HEK293T (cell line): Measurements from ENCODE around the gene SYNE2.
"Not testable (repeated sequence)": the region's sequence is repeated elsewhere in the genome, so short reads cannot be mapped to it uniquely, and the experiment has no call there.

Experiments
- CTCF ChIA-PET: fragments of 350-600 bp; formaldehyde crosslinking; extraction: SDS; loops from one replicate; lab custom pipeline; 2021; ENCODE audit warnings: antibody characterized with exemption, inconsistent platforms; lab: Yijun Ruan, JAX
- POLR2A ChIA-PET: fragments of 350-600 bp; formaldehyde crosslinking; extraction: SDS; loops from one replicate; lab custom pipeline; 2020; ENCODE audit warnings: antibody characterized with exemption, inconsistent platforms; lab: Yijun Ruan, JAX
- DNase-seq: peaks from one replicate; pipeline ENCODE4 v3.0.0; 2012; ENCODE audit warnings: mixed read lengths; ENCODE audit errors: extremely low spot score
- ARNT ChIP-seq: fragments of 450-650 bp; IDR thresholded peaks from 2 replicates; pipeline ENCODE4 v1.6.1; 2017; ENCODE audit warnings: mild to moderate bottlenecking
- BHLHE40 ChIP-seq: fragments of 450-650 bp; IDR thresholded peaks from 2 replicates; pipeline ENCODE4 v1.6.1; 2016; ENCODE audit warnings: mild to moderate bottlenecking, moderate library complexity, borderline replicate concordance
- CTBP1 ChIP-seq: fragments of 450-650 bp; IDR thresholded peaks from 2 replicates; pipeline ENCODE4 v1.6.1; 2016; ENCODE audit warnings: borderline replicate concordance
- ELF4 ChIP-seq: fragments of 450-650 bp; IDR thresholded peaks from 2 replicates; pipeline ENCODE4 v1.6.1; 2017; ENCODE audit warnings: antibody characterized with exemption
- FOXA1 ChIP-seq: fragments of 450-650 bp; IDR thresholded peaks from 2 replicates; pipeline ENCODE4 v1.6.1; 2016; ENCODE audit warnings: mild to moderate bottlenecking
- FOXK2 ChIP-seq: fragments of 450-650 bp; IDR thresholded peaks from 2 replicates; pipeline ENCODE4 v1.6.1; 2016; ENCODE audit warnings: mild to moderate bottlenecking
- FOXM1 ChIP-seq: fragments of 450-650 bp; IDR thresholded peaks from 2 replicates; pipeline ENCODE4 v1.6.1; 2017; ENCODE audit warnings: mild to moderate bottlenecking, borderline replicate concordance
- HDGF ChIP-seq: fragments of 450-650 bp; IDR thresholded peaks from 2 replicates; pipeline ENCODE4 v1.6.1; 2017; ENCODE audit warnings: antibody characterized with exemption, borderline replicate concordance
- L3MBTL2 ChIP-seq: fragments of 450-650 bp; conservative IDR thresholded peaks from 2 replicates; pipeline ENCODE4 v1.6.1; 2016; ENCODE audit warnings: mild to moderate bottlenecking
- LEF1 ChIP-seq: fragments of 450-650 bp; IDR thresholded peaks from 2 replicates; pipeline ENCODE4 v1.6.1; 2017; ENCODE audit warnings: mild to moderate bottlenecking, borderline replicate concordance
- NFRKB ChIP-seq: fragments of 450-650 bp; IDR thresholded peaks from 2 replicates; pipeline ENCODE4 v1.6.1; 2016; ENCODE audit warnings: mild to moderate bottlenecking, moderate library complexity
- PKNOX1 ChIP-seq: fragments of 450-650 bp; IDR thresholded peaks from 2 replicates; pipeline ENCODE4 v1.6.1; 2016
- SP1 ChIP-seq: fragments of 450-650 bp; IDR thresholded peaks from 2 replicates; pipeline ENCODE4 v1.6.1; 2017
- SUZ12 ChIP-seq: fragments of 450-650 bp; IDR thresholded peaks from 2 replicates; pipeline ENCODE4 v1.6.1; 2016; ENCODE audit warnings: mild to moderate bottlenecking
- TARDBP ChIP-seq: fragments of 450-650 bp; IDR thresholded peaks from 2 replicates; pipeline ENCODE4 v1.6.1; 2016
- ZNF384 ChIP-seq: fragments of 450-650 bp; IDR thresholded peaks from 2 replicates; pipeline ENCODE4 v1.6.1; 2016

The SYNE2 gene

DNA sequence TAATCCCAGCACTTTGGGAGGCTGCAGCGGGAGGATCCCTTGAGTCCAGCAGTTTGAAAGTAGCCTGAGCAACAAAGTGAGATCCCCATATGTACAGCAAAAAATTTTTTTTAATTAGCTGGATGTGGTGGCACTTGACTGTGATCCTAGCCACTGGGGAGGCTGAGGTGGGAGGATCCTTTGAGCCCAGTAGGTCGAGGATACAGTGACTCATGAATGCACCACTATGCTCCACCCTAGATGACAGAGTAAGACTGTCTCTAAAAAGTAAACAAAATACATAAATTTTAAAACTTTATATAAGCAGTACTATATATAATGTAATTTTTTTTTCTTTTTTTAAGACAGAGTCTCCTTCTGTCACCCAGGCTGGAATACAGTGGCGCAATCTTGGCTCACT lies 326.0 kb downstream of the SYNE2 start:
- TF ChIP-seq SP1 (no peak), FOXA1 (no peak), LEF1 (no peak), L3MBTL2 (no peak), PKNOX1 (no peak), FOXM1 (no peak)
- no peak for DNase-seq
- CTCF ChIA-PET = no interaction called here
- POLR2A ChIA-PET = no interaction called here

DNA sequence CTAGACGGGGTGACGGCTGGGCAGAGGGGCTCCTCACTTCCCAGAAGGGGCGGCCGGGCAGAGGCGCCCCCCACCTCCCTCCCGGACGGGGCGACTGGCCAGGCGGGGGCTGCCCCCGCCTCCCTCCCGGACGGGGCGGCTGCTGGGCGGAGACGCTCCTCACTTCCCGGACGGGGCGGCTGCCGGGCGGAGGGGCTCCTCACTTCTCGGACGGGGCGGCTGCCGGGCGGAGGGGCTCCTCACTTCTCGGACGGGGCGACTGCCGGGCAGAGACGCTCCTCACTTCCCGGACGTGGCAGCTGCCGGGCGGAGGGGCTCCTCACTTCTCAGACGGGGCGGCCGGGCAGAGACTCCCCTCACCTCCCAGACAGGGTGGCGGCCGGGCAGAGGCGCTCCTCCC lies 330.1 kb downstream of the SYNE2 start:
- DNase-seq, CTCF ChIA-PET, POLR2A ChIA-PET: not testable (repeated sequence)

GRCh38 chr14:64184103-64184729 lies 331.4 kb downstream of the SYNE2 start:
- ChIA-PET CTCF (no interaction called here), POLR2A (interaction anchor here (0.7 kb wide), 1 partner anchor 13 kb away, joined by 3 read pairs; no protein-coding TSS in a partner anchor)
- TF ChIP-seq FOXA1 (no peak), CTBP1 (no peak), LEF1 (no peak), FOXM1 (no peak), SUZ12 (no peak), ELF4 (no peak), L3MBTL2 (no peak), SP1 (no peak), BHLHE40 (no peak), HDGF (no peak), NFRKB (no peak), ARNT (no peak), TARDBP (no peak)
- DNase-seq = no peak

- no peak for DNase-seq
- CTCF ChIA-PET = no interaction called here
- POLR2A ChIA-PET = no interaction called here
- no peak for TF ChIP-seq SP1
- TF ChIP-seq FOXM1 = no peak
- TF ChIP-seq HDGF = no peak
- no peak for TF ChIP-seq L3MBTL2
- TF ChIP-seq NFRKB = no peak
Measured at GRCh38 chr14:64185184-64185583, 332.4 kb downstream of the SYNE2 start.

DNA sequence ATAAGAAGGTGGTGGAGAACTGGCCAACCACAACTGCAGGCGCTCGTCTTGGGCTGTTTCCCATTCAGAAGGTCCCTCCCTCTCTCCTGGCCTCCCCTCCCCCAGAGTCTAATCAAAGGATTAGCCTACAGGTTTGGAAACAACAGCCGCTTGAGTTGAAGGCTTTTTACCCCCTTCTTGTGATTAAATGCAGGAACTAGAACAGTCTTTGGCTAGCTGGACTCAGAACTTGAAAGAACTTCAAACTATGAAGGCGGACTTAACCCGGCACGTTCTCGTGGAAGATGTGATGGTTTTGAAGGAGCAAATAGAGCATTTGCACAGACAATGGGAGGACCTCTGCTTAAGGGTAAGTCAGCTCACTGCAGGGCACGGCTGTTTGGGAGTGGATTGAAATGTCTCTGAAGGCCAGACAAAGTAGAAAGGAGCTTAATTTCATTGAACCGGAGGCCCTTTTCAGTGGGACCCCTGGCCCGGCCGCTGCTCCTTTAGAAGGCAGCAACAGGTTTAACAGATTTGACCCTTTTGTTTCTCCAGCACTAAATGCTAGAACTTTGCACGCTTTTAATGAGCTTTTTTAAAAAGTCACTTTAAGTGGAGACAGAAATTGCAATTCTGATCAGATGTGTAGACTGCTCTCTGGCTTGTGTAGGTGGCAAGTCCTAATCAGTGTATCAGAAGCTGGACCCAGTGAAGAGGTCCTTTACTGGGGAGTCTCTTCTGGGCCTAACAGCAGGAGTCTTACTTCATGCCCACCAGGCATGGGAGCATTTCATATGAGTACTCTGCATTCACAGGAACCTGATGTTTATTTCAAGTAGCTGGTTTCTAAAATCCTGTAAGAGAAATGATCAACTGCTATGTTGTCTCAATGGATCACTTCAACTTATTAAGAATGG lies 333.7 kb downstream of the SYNE2 start:
- TF ChIP-seq PKNOX1 (no peak), FOXM1 (no peak), ARNT (no peak), ELF4 (no peak), TARDBP (no peak), ZNF384 (no peak), NFRKB (no peak), FOXK2 (no peak), SP1 (no peak), CTBP1 (no peak), BHLHE40 (no peak)
- CTCF ChIA-PET = interaction anchor here (0.6 kb wide), 1 partner anchor 50 kb away, joined by 4 read pairs; no protein-coding TSS in a partner anchor
- no peak for DNase-seq
- POLR2A ChIA-PET = no interaction called here

DNA sequence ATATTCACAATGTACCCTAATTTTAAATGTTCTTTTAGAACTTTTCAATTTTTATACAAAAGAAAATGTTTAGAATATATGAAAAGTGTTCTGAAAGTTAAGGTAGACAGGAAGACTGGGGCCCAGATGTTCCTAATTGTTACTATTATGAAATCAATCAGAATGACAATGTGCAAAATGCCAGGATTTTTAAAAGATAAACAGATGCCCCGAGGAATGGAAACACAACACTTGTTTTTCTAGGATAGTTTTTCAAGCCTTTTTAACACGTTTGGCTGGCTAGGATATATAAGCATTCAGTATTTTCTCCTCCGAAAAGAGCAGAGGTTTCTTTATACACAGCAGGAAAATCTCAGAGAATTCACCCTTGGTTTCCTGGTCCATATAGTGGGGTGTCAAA lies 334.5 kb downstream of the SYNE2 start:
- TF ChIP-seq NFRKB (no peak), FOXA1 (no peak), HDGF (no peak), ARNT (no peak), ZNF384 (no peak)
- POLR2A ChIA-PET = no interaction called here
- CTCF ChIA-PET = no interaction called here
- no peak for DNase-seq

- ChIA-PET CTCF (no interaction called here), POLR2A (no interaction called here)
- no peak for DNase-seq
- TF ChIP-seq TARDBP (no peak), ZNF384 (no peak), LEF1 (no peak), NFRKB (no peak), ELF4 (no peak), HDGF (no peak), SUZ12 (no peak), ARNT (no peak), SP1 (no peak), FOXA1 (no peak)
Measured at GRCh38 chr14:64190974-64191502, 338.2 kb downstream of the SYNE2 start.
